ENCODE measurements around the gene PLEKHA6. TPM values are rescaled to one million over a fixed set of nuclear protein-coding genes. Genes with fewer than 3 reads are reported as not detected.

Gene PLEKHA6
- total and polyA plus RNA-seq, 2 of the 4 experiments (the other 2 are of a cell fraction): 8.2 to 19.9 TPM

DNA sequence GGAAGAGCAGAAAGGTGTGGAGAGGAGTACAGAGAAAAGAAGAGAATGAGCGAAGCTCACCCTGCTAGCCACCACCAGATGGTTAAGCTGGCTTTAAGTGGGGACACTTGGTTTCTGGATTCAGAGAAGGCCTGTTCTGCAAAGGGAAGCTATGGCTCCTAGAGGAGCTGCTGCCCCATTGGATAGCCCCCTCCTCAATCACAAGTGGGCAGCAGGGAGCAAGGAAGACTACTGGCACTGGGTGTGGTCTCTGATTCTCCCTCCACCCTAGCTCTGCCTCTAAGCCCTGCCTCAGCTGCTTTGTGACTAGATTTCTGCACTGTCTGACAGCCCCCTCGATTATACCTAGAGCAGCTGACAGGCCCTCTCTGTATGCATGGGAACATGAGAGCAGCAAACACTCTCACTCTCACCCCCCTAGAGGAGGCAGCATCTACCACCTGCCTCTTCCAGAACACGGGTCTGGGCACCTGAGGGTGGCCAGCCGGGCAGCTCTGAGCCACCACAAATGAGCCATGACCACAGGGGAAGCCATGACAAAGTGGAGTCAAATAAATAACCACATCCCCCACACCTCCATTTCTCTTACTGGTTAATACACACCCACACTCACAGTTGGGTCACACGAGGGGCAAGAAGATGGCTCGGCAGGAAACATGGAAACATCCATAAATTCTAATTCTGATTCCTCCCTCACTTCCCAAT, 13.6 kb downstream of the PLEKHA6 start:
- Histone ChIP-seq H3K56ac (ENCODE audit: extremely low read depth, insufficient read depth, low read length) (no peak overlapping the region), H3K23ac (ENCODE audit: low read depth, low read length) (0 out of 2 replicates have a peak overlapping the region, but pooled peaks have one; percentile 12), H2AK9ac (replicated peaks; ENCODE audit: low read depth, low read length, poor library complexity) (no peak overlapping the region), H2BK120ac (ENCODE audit: low read depth, low read length) (no peak overlapping the region), H3K4me1 (ENCODE audit: control insufficient read depth, insufficient read depth, low read length) (peaks cover 31% of the 10 kb centered on the region), H3K27me3 (ENCODE audit: control insufficient read depth, insufficient read depth, low read length) (no peaks in the 10 kb centered on the region), H3K4ac (ENCODE audit: low read depth, low read length) (peak overlapping the region; percentile 24), H3K79me1 (ENCODE audit: low read depth in 1 of 2, low read length in 2 of 2) (0 out of 4 replicates have a peak, but pooled peaks cover 0 to 4% of the 10 kb centered on the region in 2 experiments), H4K91ac (ENCODE audit: insufficient read depth, low read depth, low read length) (0 out of 2 replicates have a peak overlapping the region, but pooled peaks have one; percentile 14), H3K18ac (ENCODE audit: low read depth, low read length) (no peak overlapping the region), H4K20me1 (ENCODE audit: insufficient read depth, low read length) (no peaks in the 10 kb centered on the region), H3K4me2 (ENCODE audit: low read depth, low read length) (no peak overlapping the region), H2BK15ac (ENCODE audit: low read depth, low read length) (no peak overlapping the region), H3K14ac (replicated peaks; ENCODE audit: low read depth, low read length) (peak overlapping the region; percentile 35), H2AK5ac (ENCODE audit: low read depth, low read length) (peak overlapping the region; percentile 50), H2BK20ac (ENCODE audit: low read depth, low read length) (peak overlapping the region; percentile 41; the same call in 1 of the 2 replicates), H3K27ac (ENCODE audit: insufficient read depth, low read length) (no peak overlapping the region), H3K9me3 (ENCODE audit: control insufficient read depth, insufficient read depth, low read length) (no peaks in the 10 kb centered on the region), H3K4me3 (ENCODE audit: insufficient read depth, low read depth, low read length) (no peak overlapping the region), H4K8ac (ENCODE audit: low read depth in 2 of 2, low read length in 2 of 2) (0 out of 4 replicates have a peak overlapping the region, but pooled peaks of 1 of the 2 experiments have one; percentile 46), H4K5ac (ENCODE audit: low read depth, low read length) (no peak overlapping the region), H2AFZ (replicated peaks; ENCODE audit: low read length, poor library complexity) (peak overlapping the region; percentile 25), H3K36me3 (ENCODE audit: control insufficient read depth, insufficient read depth, low read length) (no peaks in the 10 kb centered on the region), H3K9me1 (ENCODE audit: insufficient read depth, low read length) (peaks cover 7% of the 10 kb centered on the region), H2BK5ac (ENCODE audit: low read depth, low read length, poor library complexity, severe bottlenecking) (no peak overlapping the region), H3K9ac (ENCODE audit: low read depth, low read length) (no peak overlapping the region)
- in situ Hi-C loops (cut with MboI; ENCODE audit: low sequenced_read_pairs) (no loop called here), dilution Hi-C loops (cut with HindIII; ENCODE audit: low sequenced_read_pairs, unreplicated experiment) (no loop called here), intact Hi-C loops (cut with micrococcal nuclease) (no loop called here)
- CTCF ChIA-PET: interaction anchor here (1.5 kb wide), 1 partner anchor 87 kb away, joined by 4 read pairs; no protein-coding TSS in a partner anchor
- ATAC-seq (ENCODE audit: low read depth): no peak
- no peak for DNase-seq
- POLR2A ChIA-PET (ENCODE audit: unreplicated experiment): interaction anchor here (1.0 kb wide), 1 partner anchor 26 kb away, joined by 3 read pairs; no protein-coding TSS in a partner anchor
- WGBS, 2 experiments (ENCODE audit: extremely low coverage in 2 of 2, insufficient read length in 1 of 2): 92% methylated on average over 2 of the region's 6 CpGs; no CpG with 5 or more reads in 1 of the 2 experiments
- no TSS peak for BruUV-seq (replicated peaks)
- TF ChIP-seq SMC3 (IDR thresholded peaks at IDR 0.05; ENCODE audit: low read depth, low read length) (no peak), NFE2L2 (IDR thresholded peaks at IDR 0.05; ENCODE audit: low read depth, low read length) (no peak), RFX5 (IDR thresholded peaks at IDR 0.05; ENCODE audit: low read depth, low read length) (no peak), FOS (IDR thresholded peaks at IDR 0.05; ENCODE audit: low read depth, low read length) (no peak), MXI1 (IDR thresholded peaks at IDR 0.05; ENCODE audit: borderline replicate concordance, low read depth, low read length) (no peak), CHD1 (IDR thresholded peaks at IDR 0.05; ENCODE audit: low read depth, low read length) (no peak), POLR2A (IDR thresholded peaks at IDR 0.05; ENCODE audit: low read depth, low read length) (no peak), BHLHE40 (IDR thresholded peaks at IDR 0.05; ENCODE audit: low read depth, low read length) (no peak), RAD21 (IDR thresholded peaks at IDR 0.05; ENCODE audit: low read length) (no peak), RCOR1 (IDR thresholded peaks at IDR 0.05; ENCODE audit: insufficient replicate concordance, low read length) (no peak), CEBPB (IDR thresholded peaks at IDR 0.05; ENCODE audit: low read depth, low read length) (no peak), MAZ (IDR thresholded peaks at IDR 0.05; ENCODE audit: borderline replicate concordance, low read depth, low read length) (no peak)
- TF ChIP-seq, protein P1, sequence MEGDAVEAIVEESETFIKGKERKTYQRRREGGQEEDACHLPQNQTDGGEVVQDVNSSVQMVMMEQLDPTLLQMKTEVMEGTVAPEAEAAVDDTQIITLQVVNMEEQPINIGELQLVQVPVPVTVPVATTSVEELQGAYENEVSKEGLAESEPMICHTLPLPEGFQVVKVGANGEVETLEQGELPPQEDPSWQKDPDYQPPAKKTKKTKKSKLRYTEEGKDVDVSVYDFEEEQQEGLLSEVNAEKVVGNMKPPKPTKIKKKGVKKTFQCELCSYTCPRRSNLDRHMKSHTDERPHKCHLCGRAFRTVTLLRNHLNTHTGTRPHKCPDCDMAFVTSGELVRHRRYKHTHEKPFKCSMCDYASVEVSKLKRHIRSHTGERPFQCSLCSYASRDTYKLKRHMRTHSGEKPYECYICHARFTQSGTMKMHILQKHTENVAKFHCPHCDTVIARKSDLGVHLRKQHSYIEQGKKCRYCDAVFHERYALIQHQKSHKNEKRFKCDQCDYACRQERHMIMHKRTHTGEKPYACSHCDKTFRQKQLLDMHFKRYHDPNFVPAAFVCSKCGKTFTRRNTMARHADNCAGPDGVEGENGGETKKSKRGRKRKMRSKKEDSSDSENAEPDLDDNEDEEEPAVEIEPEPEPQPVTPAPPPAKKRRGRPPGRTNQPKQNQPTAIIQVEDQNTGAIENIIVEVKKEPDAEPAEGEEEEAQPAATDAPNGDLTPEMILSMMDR (conservative IDR thresholded peaks at IDR 0.05; ENCODE audit: low read depth, low read length): no peak
- TF ChIP-seq, protein P2, sequence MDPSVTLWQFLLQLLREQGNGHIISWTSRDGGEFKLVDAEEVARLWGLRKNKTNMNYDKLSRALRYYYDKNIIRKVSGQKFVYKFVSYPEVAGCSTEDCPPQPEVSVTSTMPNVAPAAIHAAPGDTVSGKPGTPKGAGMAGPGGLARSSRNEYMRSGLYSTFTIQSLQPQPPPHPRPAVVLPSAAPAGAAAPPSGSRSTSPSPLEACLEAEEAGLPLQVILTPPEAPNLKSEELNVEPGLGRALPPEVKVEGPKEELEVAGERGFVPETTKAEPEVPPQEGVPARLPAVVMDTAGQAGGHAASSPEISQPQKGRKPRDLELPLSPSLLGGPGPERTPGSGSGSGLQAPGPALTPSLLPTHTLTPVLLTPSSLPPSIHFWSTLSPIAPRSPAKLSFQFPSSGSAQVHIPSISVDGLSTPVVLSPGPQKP (IDR thresholded peaks at IDR 0.05; ENCODE audit: borderline replicate concordance, low read depth, low read length): no peak

All from IMR-90 (cell line).